Measurements from ENCODE around the gene CDK14. TPM values are rescaled to one million over a fixed set of nuclear protein-coding genes. Genes with fewer than 3 reads are reported as not detected.

CDK14 gene
- total RNA-seq, 1 experiment from 2014 or later = 57.9 TPM

GRCh38 chr7:91137788-91138368 lies 541.8 kb downstream of the CDK14 start (continued):
- TF ChIP-seq ATF2 (CRISPR knock-in tag; IDR thresholded peaks at IDR 0.05; ENCODE audit: borderline replicate concordance, low read depth) (no peak), RELA (CRISPR knock-in tag; IDR thresholded peaks at IDR 0.05; ENCODE audit: borderline replicate concordance) (no peak)

- TF ChIP-seq PRRX2 (CRISPR knock-in tag; IDR thresholded peaks at IDR 0.05) (no peak), PREB (CRISPR knock-in tag; IDR thresholded peaks at IDR 0.05; ENCODE audit: borderline replicate concordance) (no peak)
- TF ChIP-seq, protein P1, sequence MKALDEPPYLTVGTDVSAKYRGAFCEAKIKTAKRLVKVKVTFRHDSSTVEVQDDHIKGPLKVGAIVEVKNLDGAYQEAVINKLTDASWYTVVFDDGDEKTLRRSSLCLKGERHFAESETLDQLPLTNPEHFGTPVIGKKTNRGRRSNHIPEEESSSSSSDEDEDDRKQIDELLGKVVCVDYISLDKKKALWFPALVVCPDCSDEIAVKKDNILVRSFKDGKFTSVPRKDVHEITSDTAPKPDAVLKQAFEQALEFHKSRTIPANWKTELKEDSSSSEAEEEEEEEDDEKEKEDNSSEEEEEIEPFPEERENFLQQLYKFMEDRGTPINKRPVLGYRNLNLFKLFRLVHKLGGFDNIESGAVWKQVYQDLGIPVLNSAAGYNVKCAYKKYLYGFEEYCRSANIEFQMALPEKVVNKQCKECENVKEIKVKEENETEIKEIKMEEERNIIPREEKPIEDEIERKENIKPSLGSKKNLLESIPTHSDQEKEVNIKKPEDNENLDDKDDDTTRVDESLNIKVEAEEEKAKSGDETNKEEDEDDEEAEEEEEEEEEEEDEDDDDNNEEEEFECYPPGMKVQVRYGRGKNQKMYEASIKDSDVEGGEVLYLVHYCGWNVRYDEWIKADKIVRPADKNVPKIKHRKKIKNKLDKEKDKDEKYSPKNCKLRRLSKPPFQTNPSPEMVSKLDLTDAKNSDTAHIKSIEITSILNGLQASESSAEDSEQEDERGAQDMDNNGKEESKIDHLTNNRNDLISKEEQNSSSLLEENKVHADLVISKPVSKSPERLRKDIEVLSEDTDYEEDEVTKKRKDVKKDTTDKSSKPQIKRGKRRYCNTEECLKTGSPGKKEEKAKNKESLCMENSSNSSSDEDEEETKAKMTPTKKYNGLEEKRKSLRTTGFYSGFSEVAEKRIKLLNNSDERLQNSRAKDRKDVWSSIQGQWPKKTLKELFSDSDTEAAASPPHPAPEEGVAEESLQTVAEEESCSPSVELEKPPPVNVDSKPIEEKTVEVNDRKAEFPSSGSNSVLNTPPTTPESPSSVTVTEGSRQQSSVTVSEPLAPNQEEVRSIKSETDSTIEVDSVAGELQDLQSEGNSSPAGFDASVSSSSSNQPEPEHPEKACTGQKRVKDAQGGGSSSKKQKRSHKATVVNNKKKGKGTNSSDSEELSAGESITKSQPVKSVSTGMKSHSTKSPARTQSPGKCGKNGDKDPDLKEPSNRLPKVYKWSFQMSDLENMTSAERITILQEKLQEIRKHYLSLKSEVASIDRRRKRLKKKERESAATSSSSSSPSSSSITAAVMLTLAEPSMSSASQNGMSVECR (CRISPR knock-in tag; IDR thresholded peaks at IDR 0.05; ENCODE audit: borderline replicate concordance) = no peak
- Mint-ChIP-seq H3K9me3 (no peaks in the 10 kb centered on the region), H3K4me3 (no peak overlapping the region), H3K36me3 (no peaks in the 10 kb centered on the region), H3K4me1 (peaks cover 30% of the 10 kb centered on the region), H3K27me3 (ENCODE audit: low read depth) (no peaks in the 10 kb centered on the region), H3K27ac (no peak overlapping the region)
- POLR2A ChIA-PET = no interaction called here
- DNase-seq (ENCODE audit: low spot score) (no peak), ATAC-seq (no peak)
- CTCF ChIA-PET = no interaction called here
Measured at GRCh38 chr7:91140286-91140685, 544.2 kb downstream of the CDK14 start.

DNA sequence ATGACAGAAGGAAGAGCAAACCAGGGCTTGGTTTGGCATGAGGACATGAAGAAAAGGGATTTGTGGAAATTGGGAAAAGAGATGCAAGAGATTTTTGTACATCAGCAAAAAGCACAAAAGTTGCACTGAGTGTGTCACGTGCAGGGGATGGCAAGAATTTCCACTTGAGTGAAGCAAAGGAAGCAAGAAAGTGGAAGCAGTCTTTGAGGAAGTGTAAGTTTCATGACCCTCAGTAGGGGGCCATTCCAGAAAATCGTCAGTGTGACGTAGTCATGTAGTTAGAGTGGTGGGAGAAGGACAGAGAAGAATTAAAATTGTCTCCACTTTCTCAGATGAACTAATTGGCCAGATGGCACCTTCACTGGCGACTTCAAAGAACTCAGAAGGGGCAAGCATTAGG lies 544.9 kb downstream of the CDK14 start:
- Mint-ChIP-seq H3K4me1 (peaks cover 23% of the 10 kb centered on the region), H3K27me3 (ENCODE audit: low read depth) (no peaks in the 10 kb centered on the region), H3K27ac (peak overlapping the region; percentile 19), H3K9me3 (no peaks in the 10 kb centered on the region), H3K4me3 (no peak overlapping the region), H3K36me3 (no peaks in the 10 kb centered on the region)
- CTCF ChIA-PET = interaction anchor here (0.7 kb wide), 1 partner anchor 433 kb away, joined by 3 read pairs; no protein-coding TSS in a partner anchor
- TF ChIP-seq KAT7 (CRISPR knock-in tag; IDR thresholded peaks at IDR 0.05; ENCODE audit: borderline replicate concordance) (no peak), FOXJ3 (CRISPR knock-in tag; IDR thresholded peaks at IDR 0.05; ENCODE audit: borderline replicate concordance) (no peak), NFYB (CRISPR knock-in tag; conservative IDR thresholded peaks at IDR 0.05; ENCODE audit: low read depth) (no peak), ZNF219 (CRISPR knock-in tag; IDR thresholded peaks at IDR 0.05; ENCODE audit: borderline replicate concordance) (no peak), JUN (CRISPR knock-in tag; IDR thresholded peaks at IDR 0.05) (no peak), GTF2I (CRISPR knock-in tag; conservative IDR thresholded peaks at IDR 0.05) (no peak), SMAD3 (CRISPR knock-in tag; IDR thresholded peaks at IDR 0.05; ENCODE audit: borderline replicate concordance) (no peak), ZNF416 (CRISPR knock-in tag; IDR thresholded peaks at IDR 0.05) (no peak), ZNF138 (CRISPR knock-in tag; conservative IDR thresholded peaks at IDR 0.05) (no peak), SMAD4 (CRISPR knock-in tag; IDR thresholded peaks at IDR 0.05) (no peak), ZNF263 (CRISPR knock-in tag; IDR thresholded peaks at IDR 0.05; ENCODE audit: low read depth) (no peak)
- TF ChIP-seq, protein P2, sequence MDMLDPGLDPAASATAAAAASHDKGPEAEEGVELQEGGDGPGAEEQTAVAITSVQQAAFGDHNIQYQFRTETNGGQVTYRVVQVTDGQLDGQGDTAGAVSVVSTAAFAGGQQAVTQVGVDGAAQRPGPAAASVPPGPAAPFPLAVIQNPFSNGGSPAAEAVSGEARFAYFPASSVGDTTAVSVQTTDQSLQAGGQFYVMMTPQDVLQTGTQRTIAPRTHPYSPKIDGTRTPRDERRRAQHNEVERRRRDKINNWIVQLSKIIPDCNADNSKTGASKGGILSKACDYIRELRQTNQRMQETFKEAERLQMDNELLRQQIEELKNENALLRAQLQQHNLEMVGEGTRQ (CRISPR knock-in tag; IDR thresholded peaks at IDR 0.05) = no peak
- TF ChIP-seq, protein P3, sequence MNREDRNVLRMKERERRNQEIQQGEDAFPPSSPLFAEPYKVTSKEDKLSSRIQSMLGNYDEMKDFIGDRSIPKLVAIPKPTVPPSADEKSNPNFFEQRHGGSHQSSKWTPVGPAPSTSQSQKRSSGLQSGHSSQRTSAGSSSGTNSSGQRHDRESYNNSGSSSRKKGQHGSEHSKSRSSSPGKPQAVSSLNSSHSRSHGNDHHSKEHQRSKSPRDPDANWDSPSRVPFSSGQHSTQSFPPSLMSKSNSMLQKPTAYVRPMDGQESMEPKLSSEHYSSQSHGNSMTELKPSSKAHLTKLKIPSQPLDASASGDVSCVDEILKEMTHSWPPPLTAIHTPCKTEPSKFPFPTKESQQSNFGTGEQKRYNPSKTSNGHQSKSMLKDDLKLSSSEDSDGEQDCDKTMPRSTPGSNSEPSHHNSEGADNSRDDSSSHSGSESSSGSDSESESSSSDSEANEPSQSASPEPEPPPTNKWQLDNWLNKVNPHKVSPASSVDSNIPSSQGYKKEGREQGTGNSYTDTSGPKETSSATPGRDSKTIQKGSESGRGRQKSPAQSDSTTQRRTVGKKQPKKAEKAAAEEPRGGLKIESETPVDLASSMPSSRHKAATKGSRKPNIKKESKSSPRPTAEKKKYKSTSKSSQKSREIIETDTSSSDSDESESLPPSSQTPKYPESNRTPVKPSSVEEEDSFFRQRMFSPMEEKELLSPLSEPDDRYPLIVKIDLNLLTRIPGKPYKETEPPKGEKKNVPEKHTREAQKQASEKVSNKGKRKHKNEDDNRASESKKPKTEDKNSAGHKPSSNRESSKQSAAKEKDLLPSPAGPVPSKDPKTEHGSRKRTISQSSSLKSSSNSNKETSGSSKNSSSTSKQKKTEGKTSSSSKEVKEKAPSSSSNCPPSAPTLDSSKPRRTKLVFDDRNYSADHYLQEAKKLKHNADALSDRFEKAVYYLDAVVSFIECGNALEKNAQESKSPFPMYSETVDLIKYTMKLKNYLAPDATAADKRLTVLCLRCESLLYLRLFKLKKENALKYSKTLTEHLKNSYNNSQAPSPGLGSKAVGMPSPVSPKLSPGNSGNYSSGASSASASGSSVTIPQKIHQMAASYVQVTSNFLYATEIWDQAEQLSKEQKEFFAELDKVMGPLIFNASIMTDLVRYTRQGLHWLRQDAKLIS (CRISPR knock-in tag; IDR thresholded peaks at IDR 0.05; ENCODE audit: borderline replicate concordance) = no peak
- POLR2A ChIA-PET = no interaction called here
- DNase-seq (ENCODE audit: low spot score) (no peak), ATAC-seq (no peak)
